ENCODE measurements around the gene RXRB. TPM values are rescaled to one million over a fixed set of nuclear protein-coding genes. Genes with fewer than 3 reads are reported as not detected.
"Not testable (repeated sequence)": the region's sequence is repeated elsewhere in the genome, so short reads cannot be mapped to it uniquely, and the experiment has no call there.

Gene RXRB
- total RNA-seq, 1 donor from 2014 or later: 44.1 TPM

- intact Hi-C loops (cut with micrococcal nuclease): no loop called here
These were observed 34.7 kb downstream of the RXRB start for GRCh38 chr6:33165581-33166258.

DNA sequence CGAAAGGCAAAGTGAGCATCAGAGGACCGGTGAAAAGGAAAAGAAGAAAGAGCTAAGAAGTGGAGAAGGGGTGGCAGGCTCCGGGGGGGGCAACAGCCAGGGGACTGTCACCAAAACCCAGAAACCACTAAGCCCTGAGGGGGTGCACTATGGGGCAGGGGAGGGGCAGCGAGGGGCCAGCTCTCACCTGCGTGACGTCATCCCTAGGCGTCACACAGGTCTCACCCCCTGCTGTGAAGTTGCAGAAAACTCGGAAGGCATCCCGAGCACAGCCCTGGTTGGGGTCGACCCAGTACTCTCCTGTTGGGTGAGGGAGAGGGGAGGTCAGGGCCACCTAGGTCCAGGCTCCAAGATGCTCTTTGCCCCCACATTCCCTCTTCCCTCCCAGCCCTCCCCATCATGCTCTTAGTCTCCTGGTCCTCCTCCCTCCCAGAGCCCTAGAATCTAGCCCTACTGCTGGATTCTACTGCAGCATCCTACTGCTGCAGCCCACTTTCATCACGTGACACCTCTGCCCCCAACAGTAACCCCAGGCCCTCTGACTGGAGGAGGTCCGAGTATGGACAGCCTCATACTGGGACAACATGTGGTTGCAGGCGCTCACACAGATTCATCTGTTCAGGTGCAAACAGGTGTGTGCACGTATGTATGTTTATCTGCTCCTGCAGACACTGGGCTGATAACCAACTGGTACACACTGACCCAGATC, 35.6 kb downstream of the RXRB start:
- intact Hi-C loops (cut with micrococcal nuclease): loop anchor here (5.0 kb wide), 1 partner anchor 43 kb away; no protein-coding TSS in a partner anchor

DNA sequence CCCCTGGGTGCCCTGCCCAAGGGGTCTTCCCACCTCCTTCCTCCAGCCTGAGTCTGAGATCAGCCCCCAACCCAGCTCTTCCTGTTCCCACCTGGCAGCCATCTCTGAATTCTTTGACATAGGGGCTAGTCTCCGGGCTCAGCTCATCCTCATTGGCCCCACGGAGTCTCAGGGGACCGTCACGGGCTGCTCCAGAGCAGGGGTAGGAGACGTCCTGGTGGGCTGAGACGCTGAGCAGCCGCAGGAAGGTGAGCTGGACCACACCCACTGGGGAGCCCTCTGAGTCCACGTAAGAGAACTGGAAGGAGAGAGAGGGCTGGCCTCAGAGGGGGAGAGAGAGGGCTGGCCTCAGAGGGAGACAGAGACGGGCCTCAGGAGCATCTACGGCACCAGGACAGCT, 36.3 kb downstream of the RXRB start:
- intact Hi-C loops (cut with micrococcal nuclease): loop anchor here (5.0 kb wide), 1 partner anchor 42 kb away; no protein-coding TSS in a partner anchor

GRCh38 chr6:33163540-33163939, 36.9 kb downstream of the RXRB start:
- intact Hi-C loops (cut with micrococcal nuclease): loop anchor here (5.0 kb wide), 1 partner anchor 41 kb away; no protein-coding TSS in a partner anchor

- intact Hi-C loops (cut with micrococcal nuclease): loop anchor here (1.0 to 5.0 kb wide), 3 partner anchors 36 to 87 kb away; no protein-coding TSS in a partner anchor
These were observed 38.8 kb downstream of the RXRB start for GRCh38 chr6:33161354-33162331.

DNA sequence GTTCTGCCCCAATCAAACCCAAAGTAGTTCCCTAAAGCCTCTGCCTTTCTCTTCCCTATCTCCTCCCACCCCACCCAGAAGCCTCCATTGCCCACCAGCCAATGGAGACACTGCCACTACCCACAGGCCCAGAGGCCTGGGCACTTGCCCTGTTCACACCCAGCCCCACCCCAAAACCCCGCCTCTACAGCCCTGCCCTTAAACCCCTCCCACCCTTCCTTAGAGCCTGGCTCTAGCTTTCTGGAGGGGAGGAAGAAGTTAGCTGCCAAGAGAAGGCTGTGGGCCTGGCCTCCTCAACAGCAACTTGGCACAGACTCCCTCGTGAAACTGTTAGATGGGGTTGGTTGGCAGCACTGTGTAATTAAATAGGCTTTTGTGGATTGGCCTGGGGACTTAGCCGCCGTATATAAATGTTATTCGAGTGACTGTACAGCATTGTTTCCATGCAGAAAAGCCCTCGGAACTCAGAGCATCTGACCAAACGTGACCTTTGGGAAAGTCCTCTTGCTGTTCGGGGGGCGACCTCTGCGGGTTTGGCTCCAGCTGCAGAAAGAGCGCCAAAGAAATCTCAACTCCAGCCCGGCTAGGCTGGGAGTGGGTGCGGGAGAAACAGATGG, 39.6 kb downstream of the RXRB start:
- intact Hi-C loops (cut with micrococcal nuclease): loop anchor here (1.0 to 5.0 kb wide), 3 partner anchors 36 to 87 kb away; no protein-coding TSS in a partner anchor

- intact Hi-C loops (cut with micrococcal nuclease): loop anchor here (5.0 kb wide), 1 partner anchor 38 kb away; no protein-coding TSS in a partner anchor
These were observed 40.4 kb downstream of the RXRB start for GRCh38 chr6:33160096-33160495.

- intact Hi-C loops (cut with micrococcal nuclease): no loop called here
These were observed 43.5 kb downstream of the RXRB start for GRCh38 chr6:33156964-33157363.

DNA sequence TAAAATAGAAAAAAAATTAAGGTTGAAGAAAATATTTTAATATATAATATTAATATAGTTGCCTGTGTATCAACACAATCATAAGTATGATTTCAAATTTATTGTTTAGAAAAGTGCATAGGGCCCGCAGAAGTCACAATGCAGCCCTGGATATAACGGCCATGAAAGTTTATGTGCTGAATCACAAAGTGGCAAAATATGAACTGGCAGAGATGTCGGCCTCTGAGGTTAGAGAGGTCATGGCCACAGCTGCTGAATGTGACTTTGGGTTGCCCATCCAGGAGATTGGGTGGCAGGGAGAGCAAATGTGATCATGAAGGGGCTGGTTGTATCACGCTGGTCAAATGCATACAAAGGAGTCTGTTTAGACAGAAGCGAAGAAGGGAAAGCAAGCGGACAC, 43.9 kb downstream of the RXRB start:
- intact Hi-C loops (cut with micrococcal nuclease): no loop called here

DNA sequence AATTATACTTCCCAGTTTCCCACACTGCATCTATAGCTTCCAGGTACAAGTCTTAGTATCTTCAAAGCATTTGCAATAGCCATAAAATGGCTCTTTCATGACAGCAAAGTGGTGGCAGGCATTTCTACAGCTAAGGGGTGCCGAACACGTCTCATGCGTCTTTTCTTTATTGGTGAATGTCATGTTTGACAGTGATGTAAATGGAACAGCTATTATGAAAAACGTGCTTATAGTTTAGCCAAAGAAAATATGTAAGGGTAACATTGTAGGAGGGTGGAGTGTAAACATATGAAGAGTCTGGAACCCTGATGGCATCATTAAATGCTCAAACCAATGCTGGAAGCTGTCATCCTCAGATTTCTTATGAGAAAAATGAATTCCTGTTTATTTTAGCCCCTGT, 46.1 kb downstream of the RXRB start:
- intact Hi-C loops (cut with micrococcal nuclease): no loop called here

DNA sequence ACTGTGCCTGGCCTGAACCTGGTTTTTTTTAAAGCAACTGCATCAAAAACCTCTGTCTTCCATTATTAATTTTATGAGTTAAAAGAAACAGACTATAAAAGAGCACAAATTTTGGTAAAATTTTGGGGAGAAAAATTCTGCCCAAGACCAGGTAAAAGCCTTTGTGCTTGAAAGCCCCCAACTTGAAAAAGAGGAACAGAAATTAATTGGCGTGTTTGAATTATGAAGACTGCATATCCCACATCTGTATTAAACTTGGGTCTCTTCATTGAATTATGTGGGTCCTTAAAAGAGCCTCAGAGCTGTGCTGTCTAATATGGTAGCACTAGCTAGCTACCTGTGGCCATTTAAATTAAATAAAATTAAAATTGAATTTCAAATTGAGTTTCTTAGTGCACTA, 49.4 kb downstream of the RXRB start:
- intact Hi-C loops (cut with micrococcal nuclease): no loop called here

- intact Hi-C loops (cut with micrococcal nuclease): not testable (repeated sequence)
These were observed 49.9 kb downstream of the RXRB start for GRCh38 chr6:33150560-33150959.

- intact Hi-C loops (cut with micrococcal nuclease): loop anchor here (1.0 kb wide), 3 partner anchors 25 to 134 kb away; no protein-coding TSS in a partner anchor
These were observed 52.4 kb downstream of the RXRB start for GRCh38 chr6:33147807-33148666.

DNA sequence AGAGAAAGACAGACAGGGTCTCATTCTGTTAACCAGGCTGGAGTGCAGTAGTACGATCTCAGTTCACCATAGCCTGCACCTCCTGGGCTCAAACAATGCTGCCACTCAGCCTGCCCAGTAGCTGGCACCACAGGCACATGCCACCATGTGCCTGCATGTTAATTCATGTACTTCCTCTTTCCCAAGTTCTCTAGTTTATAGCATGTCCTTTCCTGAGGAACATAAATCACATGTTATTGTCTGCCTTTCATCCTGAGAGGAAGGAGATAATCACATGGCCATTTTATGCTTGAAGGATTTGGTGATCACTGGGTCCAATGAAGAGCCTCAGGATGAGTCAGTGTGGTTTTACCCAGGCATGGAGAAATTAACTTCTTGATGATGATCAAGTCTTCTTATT, 56.1 kb downstream of the RXRB start:
- intact Hi-C loops (cut with micrococcal nuclease): no loop called here

Other genes starting within 250 kb of the RXRB start
- 49.5 and 58.5 TPM in 2 replicates for gene HLA-DMA, start 247.6 kb downstream of the RXRB start, total RNA-seq
- gene BRD2, start 232.1 kb downstream of the RXRB start, total RNA-seq: 313 and 336 TPM in 2 replicates
- 5.8 and 8.4 TPM in 2 replicates for gene HLA-DOA, start 191.1 kb downstream of the RXRB start, total RNA-seq
- gene HLA-DPA1, start 127.0 kb downstream of the RXRB start, total RNA-seq: 201 and 213 TPM in 2 replicates
- gene HLA-DPB1, start 124.7 kb downstream of the RXRB start, total RNA-seq: 93.9 and 99.1 TPM in 2 replicates
- gene COL11A2, start 8.2 kb downstream of the RXRB start, total RNA-seq: 0.42 and 0.61 TPM in 2 replicates
- gene SLC39A7, start 202 bp upstream of the RXRB start, total RNA-seq: 60.7 and 62.1 TPM in 2 replicates
- gene HSD17B8, start 4.0 kb upstream of the RXRB start, total RNA-seq: 6.9 TPM in 2 replicates
- gene RING1, start 7.8 kb upstream of the RXRB start, total RNA-seq: 44.0 and 46.0 TPM in 2 replicates
- 64.0 and 71.6 TPM in 2 replicates for gene VPS52, start 71.2 kb upstream of the RXRB start, total RNA-seq
- gene RPS18, start 71.4 kb upstream of the RXRB start, total RNA-seq: 1,946 and 1,985 TPM in 2 replicates
- 17.1 and 19.7 TPM in 2 replicates for gene B3GALT4, start 76.5 kb upstream of the RXRB start, total RNA-seq
- gene WDR46, start 88.6 kb upstream of the RXRB start, total RNA-seq: 68.2 and 70.7 TPM in 2 replicates
- gene PFDN6, start 88.9 kb upstream of the RXRB start, total RNA-seq: 71.8 and 79.6 TPM in 2 replicates
- gene RGL2, start 98.3 kb upstream of the RXRB start, total RNA-seq: 45.7 and 46.5 TPM in 2 replicates
- gene TAPBP, start 113.4 kb upstream of the RXRB start, total RNA-seq: 415 TPM in 2 replicates
- gene ZBTB22, start 117.1 kb upstream of the RXRB start, total RNA-seq: 12.4 and 13.3 TPM in 2 replicates
- gene DAXX, start 122.3 kb upstream of the RXRB start, total RNA-seq: 76.7 and 80.6 TPM in 2 replicates
- 76.1 and 76.9 TPM in 2 replicates for gene KIFC1, start 191.2 kb upstream of the RXRB start, total RNA-seq
- gene PHF1, start 210.3 kb upstream of the RXRB start, total RNA-seq: 37.1 and 38.5 TPM in 2 replicates
- gene CUTA, start 217.4 kb upstream of the RXRB start, total RNA-seq: 134 and 135 TPM in 2 replicates
- 31.8 and 32.4 TPM in 2 replicates for gene SYNGAP1, start 219.4 kb upstream of the RXRB start, total RNA-seq